ENCODE data around the gene GAGE10.
"Not testable (repeated sequence)": the region's sequence is repeated elsewhere in the genome, so short reads cannot be mapped to it uniquely, and the experiment has no call there.

The GAGE10 gene

DNA sequence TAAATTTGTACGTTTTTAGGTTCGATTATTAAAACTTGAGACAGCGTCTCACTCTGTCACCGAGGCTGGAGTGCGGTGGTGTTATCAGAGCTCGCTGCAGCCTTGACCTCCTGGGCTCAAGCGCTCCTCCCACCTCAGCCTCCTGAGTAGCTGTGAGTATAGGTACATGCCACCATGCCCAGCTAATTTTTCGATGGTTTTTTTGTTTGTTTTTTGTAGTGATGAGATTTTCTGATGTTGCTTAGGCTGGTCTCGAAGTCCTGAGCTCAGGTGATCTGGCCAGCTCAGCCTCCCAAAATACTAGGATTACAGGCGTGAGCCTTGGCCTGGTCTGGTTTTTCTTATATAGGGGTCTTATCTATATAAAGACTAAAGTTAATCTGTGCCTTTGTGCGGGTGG, 27.0 kb downstream of the GAGE10 start:
- not testable (repeated sequence) for DNase-seq

DNA sequence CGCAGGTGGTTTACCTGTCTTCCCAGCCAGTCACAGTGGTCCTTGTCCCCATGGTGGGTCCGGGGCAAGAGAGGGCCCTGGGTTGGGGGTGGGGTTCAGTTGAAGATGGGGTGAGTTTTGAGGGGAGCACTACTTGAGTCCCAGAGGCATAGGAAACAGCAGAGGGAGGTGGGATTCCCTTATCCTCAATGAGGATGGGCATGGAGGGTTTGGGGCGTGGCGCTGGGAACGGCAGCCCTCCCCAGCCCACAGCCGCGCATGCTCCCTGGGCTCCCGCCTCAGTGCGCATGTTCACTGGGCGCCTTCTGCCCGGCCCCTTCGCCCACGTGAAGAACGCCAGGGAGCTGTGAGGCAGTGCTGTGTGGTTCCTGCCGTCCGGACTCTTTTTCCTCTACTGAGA, 27.8 kb downstream of the GAGE10 start, which contains the start of gene GAGE13:
GAGE13 (plus strand) TSS at position 301 of the 400 bp plus-strand sequence. CDS start 1,156 bp downstream, outside the sequence.
- DNase-seq = not testable (repeated sequence)

DNA sequence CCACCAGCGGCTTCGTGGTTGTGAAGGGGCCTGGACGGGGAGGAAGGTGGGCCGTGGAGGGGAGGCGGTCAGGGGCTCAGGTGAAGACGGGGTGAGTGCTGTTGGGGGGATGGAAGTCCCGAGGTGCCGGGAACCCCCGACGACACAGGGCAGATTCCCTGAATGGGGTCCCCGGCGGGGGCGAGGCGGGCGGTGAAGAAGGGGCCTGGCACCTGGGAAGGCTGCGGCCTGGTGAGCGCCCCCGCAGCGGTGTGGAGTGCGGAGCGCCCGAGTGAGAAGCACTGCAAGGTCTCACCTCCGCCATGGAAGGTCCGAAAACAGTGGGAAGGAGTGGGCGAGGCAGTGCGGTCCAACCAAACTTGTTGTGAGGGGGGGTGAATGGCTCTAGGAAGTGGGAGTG, 28.4 kb downstream of the GAGE10 start:
- not testable (repeated sequence) for DNase-seq

DNA sequence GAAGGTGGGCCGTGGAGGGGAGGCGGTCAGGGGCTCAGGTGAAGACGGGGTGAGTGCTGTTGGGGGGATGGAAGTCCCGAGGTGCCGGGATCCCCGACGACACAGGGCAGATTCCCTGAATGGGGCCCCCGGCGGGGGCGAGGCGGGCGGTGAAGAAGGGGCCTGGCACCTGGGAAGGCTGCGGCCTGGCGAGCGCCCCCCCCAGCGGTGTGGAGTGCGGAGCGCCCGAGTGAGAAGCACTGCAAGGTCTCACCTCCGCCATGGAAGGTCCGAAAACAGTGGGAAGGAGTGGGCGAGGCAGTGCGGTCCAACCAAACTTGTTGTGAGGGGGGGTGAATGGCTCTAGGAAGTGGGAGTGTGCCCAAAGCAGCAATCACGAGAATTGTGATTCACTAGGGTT, 38.0 kb downstream of the GAGE10 start:
- DNase-seq = not testable (repeated sequence)

DNA sequence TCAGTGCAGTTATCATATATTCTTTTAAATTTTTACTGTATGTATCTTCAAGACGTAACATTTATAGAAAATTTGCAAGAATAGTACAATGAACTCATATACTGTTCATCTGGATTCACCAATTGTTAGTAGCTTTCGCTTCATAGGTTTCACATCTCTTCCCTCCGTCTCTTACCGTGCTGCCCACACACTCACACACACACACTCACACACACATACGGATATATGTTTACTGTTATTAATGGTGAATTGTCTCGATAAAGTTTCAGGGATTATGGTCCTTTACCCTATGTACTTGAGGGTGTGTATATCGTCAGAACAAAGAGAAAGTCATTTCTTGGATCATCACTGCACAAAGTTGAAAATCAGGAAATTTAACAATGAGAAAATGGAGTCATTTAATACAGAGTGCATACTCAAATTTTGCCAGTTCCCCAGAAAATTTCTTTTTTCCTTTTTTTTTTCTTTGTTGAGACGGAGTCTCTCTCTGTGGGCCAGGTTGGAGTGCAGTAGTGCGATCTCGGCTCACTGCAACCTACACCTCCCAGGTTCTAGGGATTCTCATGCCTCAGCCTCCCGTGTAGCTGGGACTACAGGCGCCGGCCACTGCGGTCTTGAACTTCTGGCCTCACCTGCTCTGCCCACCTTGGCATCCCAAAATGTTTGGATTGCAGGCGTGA, 41.2 kb downstream of the GAGE10 start:
- not testable (repeated sequence) for DNase-seq

DNA sequence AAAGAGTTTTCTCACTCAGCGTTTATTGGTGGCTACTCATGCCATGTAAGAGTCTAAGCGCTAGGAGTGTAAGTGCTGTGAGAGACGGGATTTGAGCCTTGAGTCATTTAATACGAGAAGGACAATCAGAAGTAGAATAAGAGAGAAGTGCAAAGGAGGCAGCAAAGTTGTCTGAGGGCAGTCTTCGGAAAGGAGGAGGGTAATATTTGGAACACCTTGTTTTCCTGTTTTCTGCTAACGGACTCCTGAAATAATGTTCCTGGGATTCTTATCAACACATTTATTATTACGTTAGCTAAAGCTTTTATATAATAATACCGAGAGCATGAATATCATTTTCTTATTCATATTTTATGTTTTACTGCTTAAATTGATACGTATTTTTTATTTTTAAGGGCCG, 42.0 kb downstream of the GAGE10 start:
- DNase-seq = not testable (repeated sequence)

DNA sequence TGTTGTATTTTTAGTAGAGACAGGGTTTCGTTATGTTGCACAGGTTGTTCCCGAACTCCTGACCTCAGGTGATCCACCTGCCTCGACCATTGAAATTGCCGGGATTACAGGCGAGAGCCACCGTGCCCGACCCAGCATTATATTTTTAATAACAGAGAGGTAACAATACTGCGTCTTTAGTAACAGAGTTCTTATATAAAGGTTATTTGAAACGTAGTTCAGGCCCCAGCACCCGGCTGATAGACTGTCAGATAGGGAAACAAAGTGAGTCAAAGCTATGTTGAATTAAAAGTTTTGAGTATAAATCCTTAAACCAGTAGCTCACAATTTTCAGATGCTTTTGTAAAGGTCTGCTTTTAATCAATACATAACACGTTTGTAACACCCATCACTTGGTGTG, 42.7 kb downstream of the GAGE10 start:
- not testable (repeated sequence) for DNase-seq

Data from effector CD8-positive, alpha-beta T cell (primary cell).